Stimulated activated effector memory CD8-positive, alpha-beta T cell treated with anti-CD3 and anti-CD28 coated beads, Interleukin-12 subunit alpha, Interleukin-12 subunit beta, amount 100 ng/mL, for 72 hours (primary cell): ENCODE data around the gene KIAA0825.

Experiments
- ATAC-seq: fragments of 150-1000 bp; cut with Tn5 transposase; 2 replicates; pipeline ENCODE4 v1.10.0; 2021
- DNase-seq, 2 donors: peaks; one replicate each; pipeline ENCODE4 v3.0.0; 2021 to 2022; ENCODE audit warnings: low spot score in 2 of 2
- H3K27ac Mint-ChIP-seq: one replicate; pipeline ENCODE4 v1.8.0; 2022; ENCODE audit warnings: mild to moderate bottlenecking, mixed read lengths
- H3K36me3 Mint-ChIP-seq: one replicate; pipeline ENCODE4 v1.8.0; 2022; ENCODE audit warnings: mild to moderate bottlenecking, mixed read lengths
- H3K4me1 Mint-ChIP-seq: one replicate; pipeline ENCODE4 v1.8.0; 2022; ENCODE audit warnings: mixed read lengths
- H3K4me3 Mint-ChIP-seq: one replicate; pipeline ENCODE4 v1.8.0; 2022; ENCODE audit warnings: mild to moderate bottlenecking, mixed read lengths
- H3K9me3 Mint-ChIP-seq: one replicate; pipeline ENCODE4 v1.8.0; 2022; ENCODE audit warnings: mixed read lengths

The KIAA0825 gene

GRCh38 chr5:94544031-94544650 is 74.3 kb downstream of the KIAA0825 start:
- ATAC-seq (no peak), DNase-seq (no peak)
- Mint-ChIP-seq H3K9me3 (peaks cover 9% of the 10 kb centered on the region), H3K36me3 (no peaks in the 10 kb centered on the region), H3K27ac (no peak overlapping the region), H3K4me1 (peaks cover 16% of the 10 kb centered on the region), H3K4me3 (no peak overlapping the region)

- H3K4me1 Mint-ChIP-seq: peaks cover 12% of the 10 kb centered on the region
- ATAC-seq (no peak), DNase-seq (no peak)
- peaks cover 9% of the 10 kb centered on the region for H3K9me3 Mint-ChIP-seq
- H3K36me3 Mint-ChIP-seq: no peaks in the 10 kb centered on the region
- H3K4me3 Mint-ChIP-seq: no peak overlapping the region
- no peak overlapping the region for H3K27ac Mint-ChIP-seq
Observed at GRCh38 chr5:94540856-94541494, 77.4 kb downstream of the KIAA0825 start.

GRCh38 chr5:94538260-94538659 is 80.1 kb downstream of the KIAA0825 start:
- no peak overlapping the region for H3K4me3 Mint-ChIP-seq
- peaks cover 7% of the 10 kb centered on the region for H3K9me3 Mint-ChIP-seq
- H3K36me3 Mint-ChIP-seq: no peaks in the 10 kb centered on the region
- H3K27ac Mint-ChIP-seq: no peak overlapping the region
- no peaks in the 10 kb centered on the region for H3K4me1 Mint-ChIP-seq
- DNase-seq (no peak), ATAC-seq (no peak)

GRCh38 chr5:94526706-94527105 is 91.7 kb downstream of the KIAA0825 start:
- Mint-ChIP-seq H3K4me3 (no peak overlapping the region), H3K9me3 (no peaks in the 10 kb centered on the region), H3K27ac (no peak overlapping the region), H3K4me1 (no peaks in the 10 kb centered on the region), H3K36me3 (no peaks in the 10 kb centered on the region)
- DNase-seq (no peak), ATAC-seq (no peak)

- Mint-ChIP-seq H3K4me3 (no peak overlapping the region), H3K9me3 (no peaks in the 10 kb centered on the region), H3K4me1 (no peaks in the 10 kb centered on the region), H3K27ac (no peak overlapping the region), H3K36me3 (no peaks in the 10 kb centered on the region)
- ATAC-seq (peak; percentile 76), DNase-seq (no peak)
Observed at GRCh38 chr5:94524841-94525697, 93.3 kb downstream of the KIAA0825 start.

- Mint-ChIP-seq H3K9me3 (no peaks in the 10 kb centered on the region), H3K27ac (no peak overlapping the region), H3K4me3 (no peak overlapping the region), H3K36me3 (no peaks in the 10 kb centered on the region), H3K4me1 (no peaks in the 10 kb centered on the region)
- DNase-seq (no peak), ATAC-seq (no peak)
Observed at GRCh38 chr5:94523018-94523417, 95.4 kb downstream of the KIAA0825 start.

GRCh38 chr5:94522117-94522516 is 96.3 kb downstream of the KIAA0825 start:
- Mint-ChIP-seq H3K36me3 (no peaks in the 10 kb centered on the region), H3K4me3 (no peak overlapping the region), H3K27ac (no peak overlapping the region), H3K4me1 (no peaks in the 10 kb centered on the region), H3K9me3 (no peaks in the 10 kb centered on the region)
- ATAC-seq: no peak
- DNase-seq: no peak

GRCh38 chr5:94517490-94518488 is 100.6 kb downstream of the KIAA0825 start:
- no peaks in the 10 kb centered on the region for H3K4me1 Mint-ChIP-seq
- H3K36me3 Mint-ChIP-seq: no peaks in the 10 kb centered on the region
- H3K27ac Mint-ChIP-seq: no peak overlapping the region
- DNase-seq: no peak
- ATAC-seq: no peak
- no peak overlapping the region for H3K4me3 Mint-ChIP-seq
- no peaks in the 10 kb centered on the region for H3K9me3 Mint-ChIP-seq

- Mint-ChIP-seq H3K9me3 (no peaks in the 10 kb centered on the region), H3K4me3 (no peak overlapping the region), H3K4me1 (no peaks in the 10 kb centered on the region), H3K36me3 (no peaks in the 10 kb centered on the region), H3K27ac (no peak overlapping the region)
- DNase-seq: no peak
- ATAC-seq: no peak
Observed at GRCh38 chr5:94516148-94516547, 102.3 kb downstream of the KIAA0825 start.

- DNase-seq (no peak), ATAC-seq (no peak)
- Mint-ChIP-seq H3K4me3 (no peak overlapping the region), H3K4me1 (no peaks in the 10 kb centered on the region), H3K9me3 (no peaks in the 10 kb centered on the region), H3K36me3 (no peaks in the 10 kb centered on the region), H3K27ac (no peak overlapping the region)
Observed at GRCh38 chr5:94508461-94509148, 109.8 kb downstream of the KIAA0825 start.

- DNase-seq: no peak
- Mint-ChIP-seq H3K4me1 (no peaks in the 10 kb centered on the region), H3K36me3 (no peaks in the 10 kb centered on the region), H3K9me3 (no peaks in the 10 kb centered on the region), H3K4me3 (no peak overlapping the region), H3K27ac (no peak overlapping the region)
- no peak for ATAC-seq
Observed at GRCh38 chr5:94505327-94506068, 112.9 kb downstream of the KIAA0825 start.

GRCh38 chr5:94503677-94504076 is 114.7 kb downstream of the KIAA0825 start:
- Mint-ChIP-seq H3K27ac (no peak overlapping the region), H3K4me1 (no peaks in the 10 kb centered on the region), H3K4me3 (no peak overlapping the region), H3K36me3 (no peaks in the 10 kb centered on the region), H3K9me3 (no peaks in the 10 kb centered on the region)
- no peak for ATAC-seq
- DNase-seq: no peak

- no peaks in the 10 kb centered on the region for H3K4me1 Mint-ChIP-seq
- no peaks in the 10 kb centered on the region for H3K9me3 Mint-ChIP-seq
- no peak overlapping the region for H3K27ac Mint-ChIP-seq
- ATAC-seq: no peak
- no peak overlapping the region for H3K4me3 Mint-ChIP-seq
- H3K36me3 Mint-ChIP-seq: no peaks in the 10 kb centered on the region
- DNase-seq: no peak
Observed at GRCh38 chr5:94501365-94501764, 117.0 kb downstream of the KIAA0825 start.

- no peaks in the 10 kb centered on the region for H3K9me3 Mint-ChIP-seq
- H3K4me3 Mint-ChIP-seq: no peak overlapping the region
- no peaks in the 10 kb centered on the region for H3K4me1 Mint-ChIP-seq
- H3K36me3 Mint-ChIP-seq: no peaks in the 10 kb centered on the region
- H3K27ac Mint-ChIP-seq: no peak overlapping the region
- DNase-seq (no peak), ATAC-seq (no peak)
Observed at GRCh38 chr5:94499806-94500205, 118.6 kb downstream of the KIAA0825 start.
